Spleen (tissue), 11 donors: ENCODE measurements around the gene CLEC1B. TPM values are rescaled to one million over a fixed set of nuclear protein-coding genes. Genes with fewer than 3 reads are reported as not detected.

Experiments used
- DNase-seq: peaks from one replicate; pipeline ENCODE4 v3.0.0-alpha.2; 2020
- H3K27ac ChIP-seq, 8 donors: fragments of 200-600 bp; sonication (generic) in 7 of 8; 1 replicate in 4 of 8; 2 replicates in 4 of 8; pipeline versions ENCODE4 v1.5.0 to v1.8.0; 2016 to 2021; ENCODE audit warnings: inconsistent platforms in 4 of 8, mild to moderate bottlenecking in 4 of 8, moderate library complexity in 1 of 8
- H3K27me3 ChIP-seq, 7 donors: fragments of 200-600 bp; sonication (generic) in 6 of 7; replicated peaks in 1 of 7; 1 replicate in 4 of 7; 2 replicates in 3 of 7; pipeline versions ENCODE4 v1.5.0 to v1.8.0; 2016 to 2021; ENCODE audit warnings: inconsistent platforms in 3 of 7, mild to moderate bottlenecking in 1 of 7
- H3K36me3 ChIP-seq, 6 donors: fragments of 200-600 bp; sonication (generic) in 5 of 6; 1 replicate in 4 of 6; 2 replicates in 2 of 6; pipeline versions ENCODE4 v1.5.0 to v1.8.0; 2016 to 2021; ENCODE audit warnings: inconsistent platforms in 2 of 6
- H3K4me1 ChIP-seq, 6 donors: fragments of 200-600 bp; sonication (generic) in 5 of 6; 1 replicate in 3 of 6; 2 replicates in 3 of 6; pipeline versions ENCODE4 v1.5.0 to v1.8.0; 2016 to 2021; ENCODE audit warnings: inconsistent platforms in 3 of 6
- H3K4me3 ChIP-seq, 8 donors: fragments of 200-600 bp; sonication (generic) in 7 of 8; 1 replicate in 4 of 8; 2 replicates in 4 of 8; pipeline versions ENCODE4 v1.5.0 to v1.8.0; 2016 to 2021; ENCODE audit warnings: inconsistent platforms in 4 of 8, mild to moderate bottlenecking in 4 of 8, moderate library complexity in 2 of 8
- H3K9me3 ChIP-seq, 8 donors: fragments of 200-600 bp; sonication (generic) in 7 of 8; 1 replicate in 4 of 8; 2 replicates in 4 of 8; pipeline versions ENCODE4 v1.5.0 to v1.8.0; 2016 to 2021; ENCODE audit warnings: inconsistent platforms in 4 of 8
- POLR2A ChIP-seq, 3 donors: fragments of 450-650 bp; IDR thresholded peaks; one replicate each; pipeline ENCODE4 v1.5.1; 2017; ENCODE audit warnings: antibody characterized with exemption in 3 of 3, mild to moderate bottlenecking in 1 of 3
- POLR2AphosphoS5 ChIP-seq, 3 donors: sonication (generic); formaldehyde crosslinking; IDR thresholded peaks; one replicate each; pipeline ENCODE4 v1.5.1; 2017; ENCODE audit warnings: antibody characterized with exemption in 3 of 3
- WGBS, 5 donors: extraction: QIAGEN DNeasy Blood & Tissue Kit in 3 of 5; methylation state at CpG; one replicate each; pipeline versions ENCODE4 v1.1.5 to v1.1.7; 2013 to 2018; 5-methylcytosine and 5-hydroxymethylcytosine counted together
- intact Hi-C: fragments of 100-400 bp; cut with DNase I; formaldehyde crosslinking; loops from one replicate; pipeline ENCODE4 v1.15.0; 2023; ENCODE audit warnings: low total_unique reads
- polyA plus RNA-seq, 3 donors: library from polyadenylated mRNA; stranded (reverse); fragments of 200-250 nt; gene quantifications; one replicate each; pipeline ENCODE4 v1.2.1, GENCODE V29; 2013
- total RNA-seq, 7 donors: library from RNA; depleted of rRNA in 3 of 7; stranded (reverse); fragments of >200 nt in 3 of 7; fragmentation: NEBNext Ultra II Directional in 4 of 7; extraction: Animal tissue kit (Norgen Biotek cat#: 25700) in 4 of 7; gene quantifications; one replicate each; pipeline versions ENCODE4 v1.1.0 to v1.2.1, GENCODE V29; 2016 to 2021
- donor health status: healthy with polysubstance abuse.
- donor health status: DM: no; HTN: no; CAD: no; lungs with moderate emphysema.
- donor health status: DM: no; HTN: no; CAD: no.
- donor health status: Bipolar disorder and iron deficiency.
- donor health status: healthy.
- donor health status: DM: no; HTN: no; CAD: no.
- donor health status: DM: yes; HTN: yes; CAD: no.

The CLEC1B gene
- total and polyA plus RNA-seq, 10 donors, result 0.67 to 7.7 (median 2.3) TPM

DNA sequence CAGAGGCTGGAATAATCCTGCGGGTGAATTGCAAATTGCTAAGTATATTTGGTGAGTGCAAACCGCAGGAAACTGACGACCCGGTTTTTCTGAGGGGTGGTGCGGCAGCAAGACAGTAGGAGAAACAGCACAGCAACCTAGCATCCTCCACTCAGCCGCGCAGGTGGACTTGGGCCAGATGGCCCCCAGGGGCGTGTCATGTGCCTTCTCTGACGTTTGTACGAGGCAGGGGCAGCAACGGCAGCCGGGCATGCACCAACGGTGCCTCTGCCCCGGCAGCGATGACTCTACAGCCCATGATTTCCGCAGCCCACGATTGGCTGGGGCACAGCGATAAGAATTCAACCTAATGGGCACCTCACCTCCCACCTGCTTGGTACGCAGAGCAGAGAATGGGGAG lies 55.7 kb downstream of the CLEC1B start:
- H3K27me3 ChIP-seq, result peaks cover 0 to 9% (median 0%) of the 10 kb centered on the region in 7 donors
- intact Hi-C loops, result no loop called here
- H3K4me3 ChIP-seq, result peak overlapping the region in 1 of 8 donors; percentile 19
- no peaks in the 10 kb centered on the region for H3K36me3 ChIP-seq
- peaks cover 0 to 42% (median 11%) of the 10 kb centered on the region in 6 donors for H3K4me1 ChIP-seq
- peak; percentile 84 for DNase-seq
- peak overlapping the region in 4 of 8 donors; percentile 3 to 68 (median 34) for H3K27ac ChIP-seq
- TF ChIP-seq POLR2A (IDR thresholded peaks at IDR 0.05) (no peak), POLR2AphosphoS5 (IDR thresholded peaks at IDR 0.05) (peak in 1 of 3 donors; percentile 66)
- H3K9me3 ChIP-seq, result no peaks in the 10 kb centered on the region
- WGBS, 5 donors, result 47 to 77% (median 71%) methylated on average over 18 to 19 of the region's 19 CpGs

Other genes starting within 250 kb of the CLEC1B start
- 100 to 1,000 TPM in 1 of 7 donors, 10 to 100 TPM in 6; 29.5 to 123 (median 65.6) TPM for gene CD69, start 238.2 kb downstream of the CLEC1B start, total RNA-seq
- 10 to 100 TPM; 49.2 to 71.6 (median 55.1) TPM for gene CD69, start 238.2 kb downstream of the CLEC1B start, polyA plus RNA-seq
- 10 to 100 TPM in 4 of 7 donors, 1 to 10 TPM in 3; 7.9 to 22.6 (median 11.4) TPM for gene KLRF1, start 171.6 kb downstream of the CLEC1B start, total RNA-seq
- gene KLRF1, start 171.6 kb downstream of the CLEC1B start, polyA plus RNA-seq, result 10 to 100 TPM in 1 of 3 donors, 1 to 10 TPM in 2; 8.4 to 10.2 (median 8.6) TPM
- 10 to 100 TPM; 38.2 to 60.2 (median 55.8) TPM for gene CLEC2B, start 129.8 kb downstream of the CLEC1B start, total RNA-seq
- 10 to 100 TPM; 20.4 to 35.2 (median 25.8) TPM for gene CLEC2B, start 129.8 kb downstream of the CLEC1B start, polyA plus RNA-seq
- gene KLRF2, start 117.6 kb downstream of the CLEC1B start, total RNA-seq, result not detected
- under 1 TPM in 1 of 3 donors, not detected in 2; 0.17 TPM for gene KLRF2, start 117.6 kb downstream of the CLEC1B start, polyA plus RNA-seq
- gene CLEC2A, start 66.8 kb downstream of the CLEC1B start, total RNA-seq, result not detected
- not detected for gene CLEC2A, start 66.8 kb downstream of the CLEC1B start, polyA plus RNA-seq
- gene CLEC12A, start 27.7 kb downstream of the CLEC1B start, total RNA-seq, result 10 to 100 TPM; 15.2 to 59.5 (median 25.8) TPM
- 10 to 100 TPM in 1 of 3 donors, 1 to 10 TPM in 2; 5.4 to 25.3 (median 5.8) TPM for gene CLEC12A, start 27.7 kb downstream of the CLEC1B start, polyA plus RNA-seq
- 10 to 100 TPM in 1 of 7 donors, 1 to 10 TPM in 6; 1.1 to 11.0 (median 1.6) TPM for gene CLEC12B, start 11.5 kb upstream of the CLEC1B start, total RNA-seq
- gene CLEC12B, start 11.5 kb upstream of the CLEC1B start, polyA plus RNA-seq, result 1 to 10 TPM in 1 of 3 donors, under 1 TPM in 2; 0.20 to 1.9 (median 0.22) TPM
- gene CLEC9A, start 31.6 kb upstream of the CLEC1B start, total RNA-seq, result 1 to 10 TPM in 4 of 7 donors, under 1 TPM in 3; 0.28 to 3.7 (median 1.3) TPM
- gene CLEC9A, start 31.6 kb upstream of the CLEC1B start, polyA plus RNA-seq, result 1 to 10 TPM in 1 of 3 donors, under 1 TPM in 1, not detected in 1; 0.43 to 1.1 TPM
- 10 to 100 TPM in 1 of 7 donors, 1 to 10 TPM in 6; 6.0 to 12.4 (median 7.7) TPM for gene CLEC1A, start 99.9 kb upstream of the CLEC1B start, total RNA-seq
- 1 to 10 TPM; 1.5 to 4.2 (median 2.4) TPM for gene CLEC1A, start 99.9 kb upstream of the CLEC1B start, polyA plus RNA-seq
- 100 to 1,000 TPM in 1 of 7 donors, 10 to 100 TPM in 6; 37.4 to 111 (median 51.8) TPM for gene CLEC7A, start 131.1 kb upstream of the CLEC1B start, total RNA-seq
- 10 to 100 TPM in 2 of 3 donors, 1 to 10 TPM in 1; 7.7 to 20.4 (median 11.7) TPM for gene CLEC7A, start 131.1 kb upstream of the CLEC1B start, polyA plus RNA-seq
- 10 to 100 TPM in 1 of 7 donors, 1 to 10 TPM in 3, not detected in 3; 1.2 to 10.5 (median 1.3) TPM for gene OLR1, start 173.0 kb upstream of the CLEC1B start, total RNA-seq
- gene OLR1, start 173.0 kb upstream of the CLEC1B start, polyA plus RNA-seq, result under 1 TPM; 0.09 to 0.22 (median 0.13) TPM
- under 1 TPM in 2 of 7 donors, not detected in 5; 0.19 to 0.40 TPM for gene TMEM52B, start 179.9 kb upstream of the CLEC1B start, total RNA-seq
- gene TMEM52B, start 179.9 kb upstream of the CLEC1B start, polyA plus RNA-seq, result under 1 TPM in 1 of 3 donors, not detected in 2; 0.06 TPM
- gene GABARAPL1, start 213.8 kb upstream of the CLEC1B start, total RNA-seq, result 10 to 100 TPM; 29.8 to 79.7 (median 53.4) TPM
- 10 to 100 TPM in 2 of 3 donors, 1 to 10 TPM in 1; 10.0 to 22.5 (median 13.5) TPM for gene GABARAPL1, start 213.8 kb upstream of the CLEC1B start, polyA plus RNA-seq